Stimulated activated CD8-positive, alpha-beta memory T cell treated with anti-CD3 and anti-CD28 coated beads, Interleukin-4, amount 100 ng/mL, for 24 hours (primary cell): ENCODE measurements around the gene SLC8A2.

Source experiments
- DNase-seq: peaks from one replicate; pipeline ENCODE4 v3.0.0-alpha.2; 2020; ENCODE audit warnings: low read depth

The SLC8A2 gene

DNA sequence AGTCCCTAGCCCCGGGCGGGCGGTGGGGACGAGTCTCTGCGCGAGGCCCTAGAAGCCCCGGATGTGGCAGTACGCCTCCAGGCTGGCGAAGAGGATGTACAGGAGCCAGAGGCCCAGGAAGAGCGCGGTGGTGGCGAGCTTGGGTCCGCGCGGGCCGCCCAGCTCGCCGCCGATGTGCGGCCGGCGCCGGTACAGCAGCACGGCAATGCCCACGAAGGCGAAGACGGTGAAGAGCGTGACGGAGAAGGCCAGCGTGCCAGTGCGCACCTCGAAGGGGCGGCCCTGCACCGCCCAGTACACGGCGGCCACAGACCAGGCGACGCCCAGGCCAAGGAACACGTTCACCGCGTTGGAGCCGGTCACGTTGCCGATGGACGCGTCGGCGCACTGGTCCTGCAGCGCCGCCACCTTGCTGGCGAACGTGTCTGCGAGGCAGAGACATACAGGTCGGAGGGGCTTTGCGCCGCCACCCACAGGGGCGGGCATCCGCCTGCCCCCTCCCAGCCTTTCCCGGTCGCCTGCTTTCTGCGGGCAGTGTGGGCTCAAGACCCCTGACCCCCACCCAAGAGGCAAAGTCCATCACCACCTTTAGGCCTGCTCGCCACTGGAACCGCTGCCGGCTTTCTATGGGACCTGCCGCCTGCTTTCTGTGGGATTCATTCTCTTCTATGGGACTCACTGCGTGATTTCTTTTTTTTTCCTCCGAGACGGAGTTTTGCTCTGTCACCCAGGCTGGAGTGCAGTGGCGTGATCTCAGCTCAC, 41.5 kb downstream of the SLC8A2 start:
- no peak for DNase-seq

DNA sequence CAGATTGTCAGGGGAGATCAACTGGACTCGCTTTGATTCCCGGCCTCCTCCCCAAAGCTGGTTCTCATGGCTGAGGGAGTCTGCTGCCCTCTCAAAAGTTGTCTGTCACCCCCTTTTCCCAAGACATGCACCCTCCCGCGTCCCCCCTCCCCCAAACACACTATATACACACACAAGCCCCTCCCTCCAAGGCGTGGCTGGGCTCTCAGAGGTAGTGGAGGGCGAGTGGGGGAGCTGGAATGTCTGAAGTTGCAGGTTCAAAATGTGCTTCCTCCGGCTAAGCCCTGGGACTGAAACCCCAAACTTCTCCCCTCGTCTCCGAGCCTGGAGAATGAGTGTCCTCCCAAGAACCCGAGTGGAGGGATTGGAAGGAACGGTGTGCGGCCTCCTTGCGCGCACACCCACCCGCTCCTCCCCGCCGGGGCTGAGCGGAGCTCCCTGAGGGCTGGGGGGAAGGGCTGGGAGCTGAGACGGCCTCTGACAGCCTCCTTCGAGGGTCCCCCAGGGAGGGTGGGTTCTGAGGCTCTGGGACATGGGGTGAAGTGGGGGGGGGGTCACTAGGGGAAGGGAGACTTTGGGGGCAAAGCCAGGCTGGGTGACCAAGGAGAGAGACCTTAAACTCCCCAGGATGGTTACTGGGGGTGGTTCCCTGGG, 42.4 kb downstream of the SLC8A2 start:
- no peak for DNase-seq

DNA sequence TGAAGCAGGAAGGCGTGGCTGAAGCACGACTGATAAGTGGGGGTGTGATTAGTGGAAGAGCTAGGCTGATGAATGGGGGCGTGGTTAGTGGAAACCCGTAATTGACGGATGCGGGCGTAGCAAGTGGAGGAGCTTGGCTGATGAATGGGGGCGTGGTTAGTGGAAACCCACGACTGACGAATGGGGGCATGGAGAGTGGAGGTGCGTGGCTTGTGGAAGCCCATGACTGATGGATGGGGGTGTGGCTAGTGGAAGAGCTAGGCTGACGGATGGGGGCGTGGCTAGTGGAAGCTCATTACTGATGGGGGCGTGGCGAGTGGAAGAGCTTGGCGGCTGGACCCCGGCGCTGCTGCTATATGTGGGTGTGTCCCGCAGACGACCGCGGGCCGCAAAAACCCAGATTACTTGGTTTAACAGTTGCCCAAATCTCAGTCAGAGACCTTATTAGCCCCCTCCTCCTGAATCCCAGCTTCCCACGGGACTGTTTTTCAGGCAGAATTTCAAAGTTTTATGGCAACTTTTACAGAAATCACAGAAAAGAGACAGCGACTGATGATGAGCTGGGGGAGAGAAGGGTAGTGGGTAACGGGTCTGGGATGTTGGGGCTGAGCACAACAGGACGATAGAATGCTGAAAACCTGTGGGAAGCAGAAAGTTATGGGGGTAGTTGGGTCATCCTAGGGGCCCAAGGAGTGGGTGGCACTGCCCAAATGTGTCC, 43.4 kb downstream of the SLC8A2 start:
- peak; percentile 66 for DNase-seq

- peak; percentile 40 for DNase-seq
These were observed 44.2 kb downstream of the SLC8A2 start for GRCh38 chr19:47427241-47428176.

DNA sequence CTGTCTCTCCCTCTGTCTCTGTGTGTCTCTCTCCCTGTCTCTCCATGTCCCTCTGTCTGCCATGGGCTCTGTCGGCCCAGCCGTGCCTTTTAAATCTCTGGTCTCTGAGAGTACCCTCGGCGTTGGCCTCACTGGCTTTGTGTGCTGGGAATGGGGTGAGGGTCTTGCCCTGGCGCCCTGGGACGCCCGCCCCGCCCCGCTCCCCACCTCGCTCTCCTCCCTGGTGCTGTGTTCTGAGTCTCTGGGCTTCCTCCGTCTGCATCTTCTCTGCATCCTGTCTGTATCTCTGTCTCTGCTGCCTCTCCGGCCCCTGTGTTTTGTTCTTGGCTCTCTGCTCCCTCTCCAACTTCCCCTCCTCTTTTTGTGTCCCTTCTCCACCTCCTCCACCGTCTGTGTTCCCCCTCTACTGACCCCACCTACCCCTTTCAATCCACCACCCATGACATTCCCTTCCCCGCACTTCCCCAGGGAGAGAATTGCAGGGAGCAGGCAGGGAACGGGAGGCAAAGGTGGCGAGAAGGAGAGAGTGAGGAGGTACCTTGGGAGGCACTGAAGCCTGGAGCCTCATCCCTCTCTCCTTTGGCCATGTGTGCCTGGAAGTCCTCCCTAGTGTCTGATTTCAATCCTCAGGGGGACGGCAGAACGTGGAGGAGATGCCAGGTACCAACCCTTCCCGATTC, 48.4 kb downstream of the SLC8A2 start:
- DNase-seq = no peak

DNA sequence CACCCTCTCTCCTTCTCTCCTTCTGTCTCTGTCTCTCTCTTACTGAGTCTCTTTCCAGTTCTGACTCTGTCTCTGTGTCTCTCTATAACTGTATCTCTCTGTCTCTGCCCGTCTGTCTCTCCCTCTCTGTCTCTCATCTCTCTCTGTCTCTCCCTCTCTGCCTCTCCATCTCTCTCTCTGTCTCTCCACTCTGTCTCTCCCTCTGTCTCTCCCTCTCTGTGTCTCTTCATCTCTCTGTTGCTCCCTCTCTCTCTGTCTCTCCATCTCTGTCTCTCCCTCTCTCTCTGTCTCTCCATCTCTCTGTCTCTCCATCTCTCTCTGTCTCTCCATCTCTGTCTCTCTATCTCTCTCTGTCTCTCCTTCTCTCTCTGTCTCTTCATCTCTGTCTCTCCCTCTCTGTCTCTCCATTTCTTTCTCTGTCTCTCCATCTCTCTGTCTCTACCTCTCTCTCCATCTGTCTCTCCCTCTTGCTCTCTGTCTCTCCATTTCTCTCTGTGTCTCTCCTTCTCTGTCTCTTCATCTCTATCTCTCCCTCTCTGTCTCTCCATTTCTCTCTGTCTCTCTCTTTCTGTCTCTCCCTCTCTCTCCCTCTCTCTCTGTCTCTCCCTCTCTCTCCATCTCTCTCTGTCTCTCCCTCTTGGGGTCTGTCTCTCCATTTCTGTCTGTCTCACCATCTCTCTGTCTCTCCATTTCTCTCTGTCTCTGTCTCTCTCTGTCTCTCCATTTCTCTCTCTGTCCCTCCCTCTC, 49.1 kb downstream of the SLC8A2 start:
- DNase-seq = no peak

- DNase-seq = no peak
These were observed 49.8 kb downstream of the SLC8A2 start for GRCh38 chr19:47421844-47422395.

GRCh38 chr19:47421244-47421786, 50.4 kb downstream of the SLC8A2 start:
- DNase-seq = no peak

DNA sequence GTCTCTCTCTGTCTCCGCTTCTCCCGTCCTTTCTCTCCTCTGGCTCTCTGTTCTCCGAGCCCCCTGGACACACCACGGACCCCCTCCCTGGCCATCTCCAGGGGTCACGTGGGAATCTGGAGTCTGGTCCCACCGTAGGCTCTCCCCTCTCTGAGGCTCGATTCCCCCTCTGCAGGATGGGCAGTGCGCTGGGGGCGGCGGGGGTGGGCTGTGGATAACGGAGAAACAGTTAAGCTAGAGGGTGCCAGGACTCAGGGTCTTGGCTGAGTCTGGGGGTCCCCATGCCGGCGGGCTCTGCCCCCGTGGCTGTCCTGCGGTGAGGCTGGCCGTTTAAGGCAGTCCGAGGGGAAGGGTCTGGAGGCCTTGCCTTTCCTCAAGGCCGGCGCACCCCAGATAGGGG, 51.9 kb downstream of the SLC8A2 start:
- DNase-seq = no peak

DNA sequence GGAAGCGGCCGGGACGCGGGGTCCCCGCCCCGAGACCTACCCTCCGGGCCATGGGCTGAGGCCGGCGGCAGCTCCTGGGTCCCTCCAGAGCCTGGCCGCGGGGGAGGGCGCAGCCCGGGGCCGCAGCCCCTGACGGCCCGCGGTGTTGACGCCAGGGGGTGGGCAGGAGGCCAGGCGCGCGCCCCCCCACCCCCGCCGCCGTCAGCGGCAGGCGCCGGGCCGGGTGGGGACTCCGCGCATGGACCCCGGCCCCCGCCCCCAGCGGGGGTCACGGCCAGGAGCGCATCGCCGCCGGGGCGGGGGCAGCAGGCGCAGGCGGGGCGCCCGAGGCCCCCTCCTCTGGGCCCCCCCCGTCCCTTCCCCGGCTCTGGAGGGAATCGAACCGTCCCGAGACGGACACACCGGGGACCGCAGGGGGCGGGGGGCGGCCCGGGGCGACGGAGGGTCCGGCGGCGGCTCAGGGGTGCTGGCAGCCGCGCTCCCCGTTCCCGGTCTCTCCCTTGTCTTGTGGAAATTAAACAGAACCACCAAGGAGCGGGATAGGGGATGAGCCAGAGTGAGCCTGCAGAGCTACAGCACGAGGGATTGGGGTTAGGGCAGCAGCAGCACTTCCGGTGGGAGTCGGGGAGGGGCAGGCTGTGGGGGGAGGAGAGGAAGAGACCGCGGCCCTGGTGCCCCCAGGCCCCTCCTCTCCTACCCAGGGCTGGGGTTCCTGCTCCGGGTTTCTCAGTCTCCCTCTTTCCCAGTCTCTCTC, 52.5 kb downstream of the SLC8A2 start, which contains the start of gene MEIS3:
MEIS3 (minus strand) TSS at position 498 of the 754 bp plus-strand sequence; CDS start at position 52, 446 bp downstream.
- DNase-seq = no peak

GRCh38 chr19:47418692-47419029, 53.0 kb downstream of the SLC8A2 start:
- DNase-seq = no peak

DNA sequence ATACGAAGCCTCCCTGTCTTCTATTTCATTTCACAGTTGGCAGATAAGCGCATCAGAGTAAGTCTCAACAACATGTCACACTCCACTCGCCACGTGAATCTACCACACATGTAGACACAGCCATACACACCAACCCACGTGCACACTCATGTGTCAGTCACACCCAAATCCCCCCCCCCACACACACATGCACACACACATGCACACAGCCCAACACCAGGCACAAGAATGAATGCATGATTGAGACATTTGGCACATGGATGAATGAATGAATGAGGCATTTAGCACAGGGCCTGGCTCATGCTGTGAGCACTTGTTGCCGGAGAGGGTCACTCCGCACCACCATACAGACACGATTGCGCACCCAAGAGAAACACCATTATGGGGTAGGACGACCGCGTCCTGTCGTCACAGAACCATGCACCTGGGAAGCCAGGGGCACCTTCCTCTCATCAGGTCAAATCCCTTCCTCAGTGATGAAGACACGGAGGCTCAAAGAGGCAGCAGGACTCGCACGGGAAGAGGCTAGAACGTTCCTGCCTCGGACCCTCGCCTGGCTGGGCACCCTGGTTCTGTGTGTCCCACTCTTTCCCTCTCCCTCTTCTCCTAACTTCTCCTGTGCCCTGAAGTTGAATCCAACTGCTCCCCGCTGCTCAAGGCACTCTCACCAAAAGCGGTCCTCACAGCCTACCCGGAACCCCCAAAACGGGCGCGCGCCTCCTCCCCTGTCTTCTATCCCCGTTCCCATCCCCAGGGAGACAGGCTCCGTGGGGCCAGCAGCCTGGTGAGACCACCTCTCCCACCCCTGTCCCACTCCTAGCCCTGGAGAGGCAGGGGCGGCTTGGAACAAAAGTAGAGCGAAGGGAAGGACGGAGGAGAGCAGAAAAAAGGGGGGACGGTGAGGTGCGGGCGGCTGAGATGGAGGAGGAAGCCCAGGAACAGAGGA, 53.7 kb downstream of the SLC8A2 start:
- DNase-seq = no peak

DNA sequence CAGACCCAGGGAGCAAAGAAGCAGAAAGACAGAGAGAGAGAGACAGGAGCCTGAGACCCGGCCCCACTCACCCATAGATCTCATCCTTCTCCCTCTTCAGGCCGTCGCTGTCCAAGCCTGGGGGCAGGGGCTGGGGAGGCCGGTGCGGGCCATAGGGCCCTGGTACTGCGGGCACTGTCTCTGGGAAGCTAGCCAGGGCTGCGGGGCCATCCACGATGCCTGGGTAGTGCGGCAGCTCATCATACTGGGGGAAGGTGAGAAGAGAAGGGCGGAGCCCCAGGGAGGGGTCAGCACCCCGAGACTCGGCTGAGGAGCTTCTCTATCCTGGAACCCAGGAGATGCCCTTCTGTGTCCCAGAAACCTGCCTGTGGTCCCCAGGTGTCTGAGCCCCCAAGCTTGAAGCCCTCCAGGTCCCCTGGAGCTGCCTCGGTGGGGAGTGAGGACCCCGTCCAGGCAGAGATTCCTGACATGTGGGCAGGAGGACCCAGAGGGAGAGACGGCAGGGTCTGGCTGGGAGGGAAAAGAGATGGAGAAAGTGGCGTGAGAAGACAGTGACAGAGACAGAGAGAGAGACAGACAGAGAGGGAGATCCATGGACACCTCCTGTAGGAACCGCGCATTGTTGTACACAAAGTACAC, 54.5 kb downstream of the SLC8A2 start:
- no peak for DNase-seq

DNA sequence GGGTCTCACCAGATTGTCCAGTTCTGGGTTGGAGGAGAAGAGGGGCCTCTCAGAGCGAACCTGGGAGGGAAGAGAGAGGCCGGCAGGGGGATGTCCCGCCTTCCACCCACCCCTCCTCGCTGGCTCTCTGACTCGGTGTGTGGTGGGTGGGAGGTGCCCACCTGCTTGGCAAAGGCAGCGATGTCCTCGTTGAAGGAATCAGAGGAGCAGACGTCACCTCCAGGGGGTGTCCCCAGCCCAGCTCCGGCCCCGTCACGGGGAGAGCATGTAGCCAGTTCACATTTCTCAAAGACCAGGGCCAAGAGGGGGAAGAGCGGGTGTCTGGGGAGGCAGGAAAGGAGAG, 55.1 kb downstream of the SLC8A2 start:
- DNase-seq = no peak

- DNase-seq = no peak
These were observed 55.6 kb downstream of the SLC8A2 start for GRCh38 chr19:47415953-47416642.

GRCh38 chr19:47414469-47414868, 57.2 kb downstream of the SLC8A2 start:
- no peak for DNase-seq

- no peak for DNase-seq
These were observed 57.8 kb downstream of the SLC8A2 start for GRCh38 chr19:47413941-47414340.
